Measurements from ENCODE around the gene SSBP4. TPM values are rescaled to one million over a fixed set of nuclear protein-coding genes. Genes with fewer than 3 reads are reported as not detected.

The SSBP4 gene
- total and polyA plus RNA-seq, 2 experiments from 2014 or later: 44.4 to 52.0 TPM

- no peak for ATAC-seq
- Mint-ChIP-seq H3K9me3 (no peaks in the 10 kb centered on the region), H3K27ac (no peak overlapping the region; the same call in 1 of the 2 replicates), H3K4me3 (no peak overlapping the region), H3K4me1 (peaks cover 3% of the 10 kb centered on the region; the same call in 1 of the 3 replicates), H3K27me3 (ENCODE audit: insufficient read depth, low read depth, poor library complexity) (peaks cover 24% of the 10 kb centered on the region), H3K36me3 (ENCODE audit: low read depth) (peaks cover 11% of the 10 kb centered on the region)
- Histone ChIP-seq H4K20me1 (replicated peaks; ENCODE audit: insufficient read depth) (no peaks in the 10 kb centered on the region), H3F3A (replicated peaks; ENCODE audit: low read depth) (0 out of 2 replicates have a peak, but pooled peaks cover 12% of the 10 kb centered on the region), H3K4me2 (no peak overlapping the region), H3K4me1 (ENCODE audit: insufficient read depth) (peaks cover 2% of the 10 kb centered on the region; the same call in 1 of the 2 replicates), H3K27ac (ENCODE audit: low read depth) (no peak overlapping the region), H3K4me3 (no peak overlapping the region), H3K36me3 (ENCODE audit: insufficient read depth) (no peaks in the 10 kb centered on the region), H3K27me3 (ENCODE audit: insufficient read depth) (peaks cover 12% of the 10 kb centered on the region), H2AFZ (no peak overlapping the region), H3K79me2 (replicated peaks; ENCODE audit: insufficient read depth) (no peaks in the 10 kb centered on the region), H3K9me2 (ENCODE audit: insufficient read depth) (no peaks in the 10 kb centered on the region)
- no peak for DNase-seq (ENCODE audit: low spot score)
- TF ChIP-seq, protein P1, sequence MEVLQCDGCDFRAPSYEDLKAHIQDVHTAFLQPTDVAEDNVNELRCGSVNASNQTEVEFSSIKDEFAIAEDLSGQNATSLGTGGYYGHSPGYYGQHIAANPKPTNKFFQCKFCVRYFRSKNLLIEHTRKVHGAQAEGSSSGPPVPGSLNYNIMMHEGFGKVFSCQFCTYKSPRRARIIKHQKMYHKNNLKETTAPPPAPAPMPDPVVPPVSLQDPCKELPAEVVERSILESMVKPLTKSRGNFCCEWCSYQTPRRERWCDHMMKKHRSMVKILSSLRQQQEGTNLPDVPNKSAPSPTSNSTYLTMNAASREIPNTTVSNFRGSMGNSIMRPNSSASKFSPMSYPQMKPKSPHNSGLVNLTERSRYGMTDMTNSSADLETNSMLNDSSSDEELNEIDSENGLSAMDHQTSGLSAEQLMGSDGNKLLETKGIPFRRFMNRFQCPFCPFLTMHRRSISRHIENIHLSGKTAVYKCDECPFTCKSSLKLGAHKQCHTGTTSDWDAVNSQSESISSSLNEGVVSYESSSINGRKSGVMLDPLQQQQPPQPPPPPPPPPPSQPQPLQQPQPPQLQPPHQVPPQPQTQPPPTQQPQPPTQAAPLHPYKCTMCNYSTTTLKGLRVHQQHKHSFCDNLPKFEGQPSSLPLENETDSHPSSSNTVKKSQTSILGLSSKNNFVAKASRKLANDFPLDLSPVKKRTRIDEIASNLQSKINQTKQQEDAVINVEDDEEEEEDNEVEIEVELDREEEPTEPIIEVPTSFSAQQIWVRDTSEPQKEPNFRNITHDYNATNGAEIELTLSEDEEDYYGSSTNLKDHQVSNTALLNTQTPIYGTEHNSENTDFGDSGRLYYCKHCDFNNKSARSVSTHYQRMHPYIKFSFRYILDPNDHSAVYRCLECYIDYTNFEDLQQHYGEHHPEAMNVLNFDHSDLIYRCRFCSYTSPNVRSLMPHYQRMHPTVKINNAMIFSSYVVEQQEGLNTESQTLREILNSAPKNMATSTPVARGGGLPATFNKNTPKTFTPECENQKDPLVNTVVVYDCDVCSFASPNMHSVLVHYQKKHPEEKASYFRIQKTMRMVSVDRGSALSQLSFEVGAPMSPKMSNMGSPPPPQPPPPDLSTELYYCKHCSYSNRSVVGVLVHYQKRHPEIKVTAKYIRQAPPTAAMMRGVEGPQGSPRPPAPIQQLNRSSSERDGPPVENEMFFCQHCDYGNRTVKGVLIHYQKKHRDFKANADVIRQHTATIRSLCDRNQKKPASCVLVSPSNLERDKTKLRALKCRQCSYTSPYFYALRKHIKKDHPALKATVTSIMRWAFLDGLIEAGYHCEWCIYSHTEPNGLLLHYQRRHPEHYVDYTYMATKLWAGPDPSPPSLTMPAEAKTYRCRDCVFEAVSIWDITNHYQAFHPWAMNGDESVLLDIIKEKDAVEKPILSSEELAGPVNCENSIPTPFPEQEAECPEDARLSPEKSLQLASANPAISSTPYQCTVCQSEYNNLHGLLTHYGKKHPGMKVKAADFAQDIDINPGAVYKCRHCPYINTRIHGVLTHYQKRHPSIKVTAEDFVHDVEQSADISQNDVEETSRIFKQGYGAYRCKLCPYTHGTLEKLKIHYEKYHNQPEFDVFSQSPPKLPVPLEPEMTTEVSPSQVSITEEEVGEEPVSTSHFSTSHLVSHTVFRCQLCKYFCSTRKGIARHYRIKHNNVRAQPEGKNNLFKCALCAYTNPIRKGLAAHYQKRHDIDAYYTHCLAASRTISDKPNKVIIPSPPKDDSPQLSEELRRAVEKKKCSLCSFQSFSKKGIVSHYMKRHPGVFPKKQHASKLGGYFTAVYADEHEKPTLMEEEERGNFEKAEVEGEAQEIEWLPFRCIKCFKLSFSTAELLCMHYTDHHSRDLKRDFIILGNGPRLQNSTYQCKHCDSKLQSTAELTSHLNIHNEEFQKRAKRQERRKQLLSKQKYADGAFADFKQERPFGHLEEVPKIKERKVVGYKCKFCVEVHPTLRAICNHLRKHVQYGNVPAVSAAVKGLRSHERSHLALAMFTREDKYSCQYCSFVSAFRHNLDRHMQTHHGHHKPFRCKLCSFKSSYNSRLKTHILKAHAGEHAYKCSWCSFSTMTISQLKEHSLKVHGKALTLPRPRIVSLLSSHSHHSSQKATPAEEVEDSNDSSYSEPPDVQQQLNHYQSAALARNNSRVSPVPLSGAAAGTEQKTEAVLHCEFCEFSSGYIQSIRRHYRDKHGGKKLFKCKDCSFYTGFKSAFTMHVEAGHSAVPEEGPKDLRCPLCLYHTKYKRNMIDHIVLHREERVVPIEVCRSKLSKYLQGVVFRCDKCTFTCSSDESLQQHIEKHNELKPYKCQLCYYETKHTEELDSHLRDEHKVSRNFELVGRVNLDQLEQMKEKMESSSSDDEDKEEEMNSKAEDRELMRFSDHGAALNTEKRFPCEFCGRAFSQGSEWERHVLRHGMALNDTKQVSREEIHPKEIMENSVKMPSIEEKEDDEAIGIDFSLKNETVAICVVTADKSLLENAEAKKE (CRISPR knock-in tag; IDR thresholded peaks at IDR 0.05): no peak
- TF ChIP-seq JUNB (IDR thresholded peaks at IDR 0.05; ENCODE audit: unreplicated experiment) (no peak), STAT1 (IDR thresholded peaks at IDR 0.05; ENCODE audit: unreplicated experiment) (no peak), EZH2phosphoT487 (IDR thresholded peaks at IDR 0.05; ENCODE audit: unreplicated experiment) (no peak), POLR2AphosphoS5 (IDR thresholded peaks at IDR 0.05; ENCODE audit: low read depth) (no peak), EZH2 (IDR thresholded peaks at IDR 0.05; ENCODE audit: low read depth, unreplicated experiment) (no peak), NANOG (IDR thresholded peaks at IDR 0.05; ENCODE audit: borderline replicate concordance) (no peak), ZNF114 (CRISPR knock-in tag; IDR thresholded peaks at IDR 0.05) (no peak), REST (IDR thresholded peaks at IDR 0.05; ENCODE audit: unreplicated experiment) (no peak), ETS1 (IDR thresholded peaks at IDR 0.05) (no peak), CTCF (conservative IDR thresholded peaks at IDR 0.05; ENCODE audit: low read depth in 2 of 2) (no peak), CREB1 (CRISPR knock-in tag; IDR thresholded peaks at IDR 0.05; ENCODE audit: low read depth) (no peak), ZNF331 (CRISPR knock-in tag; IDR thresholded peaks at IDR 0.05; ENCODE audit: low read depth) (no peak)
These were observed 25.4 kb upstream of the SSBP4 start for GRCh38 chr19:18393836-18394235.
